Activated CD8-positive, alpha-beta memory T cell treated with anti-CD3 and anti-CD28 coated beads, Interleukin-2, amount 10 ng/mL, durations not matched to agents 7 days and 5 days (primary cell): Measurements from ENCODE around the gene AKNA. TPM values are rescaled to one million over a fixed set of nuclear protein-coding genes. Genes with fewer than 3 reads are reported as not detected.
A peak's percentile ranks its signal among the peaks of the same experiment; 100 is the strongest.

Source experiments
- ATAC-seq: fragments of 150-1000 bp; cut with Tn5 transposase; one replicate; pipeline ENCODE4 v1.10.0; 2021; ENCODE audit warnings: moderate library complexity
- CTCF ChIA-PET: fragments of 350-600 bp; sonication (Branson Sonifier 250); formaldehyde crosslinking; loops from one replicate; lab custom pipeline; 2021; ENCODE audit warnings: antibody characterized with exemption; lab: Charles Lee
- DNase-seq: peaks from one replicate; pipeline ENCODE4 v3.0.0-alpha.2; 2020
- H3K27ac Mint-ChIP-seq: one replicate; pipeline ENCODE4 v1.8.0; 2021; ENCODE audit warnings: mild to moderate bottlenecking, mixed read lengths
- H3K27me3 Mint-ChIP-seq: one replicate; pipeline ENCODE4 v1.8.0; 2021; ENCODE audit warnings: mixed read lengths
- H3K36me3 Mint-ChIP-seq: one replicate; pipeline ENCODE4 v1.8.0; 2021; ENCODE audit warnings: mild to moderate bottlenecking, mixed read lengths
- H3K4me1 Mint-ChIP-seq: one replicate; pipeline ENCODE4 v1.8.0; 2021; ENCODE audit warnings: mixed read lengths
- H3K4me3 Mint-ChIP-seq: one replicate; pipeline ENCODE4 v1.8.0; 2021; ENCODE audit warnings: mild to moderate bottlenecking, moderate library complexity, mixed read lengths
- H3K9me3 Mint-ChIP-seq: one replicate; pipeline ENCODE4 v1.8.0; 2022; ENCODE audit warnings: low read depth, mixed read lengths
- total RNA-seq, 2 experiments: library from RNA; stranded (reverse); gene quantifications; one replicate each; pipeline ENCODE4 v1.2.3, GENCODE V29; 2021

The AKNA gene
- total RNA-seq, 2 experiments from 2014 or later: 432 to 500 TPM

GRCh38 chr9:114388764-114389375 is 1.1 kb upstream of the AKNA start:
- Mint-ChIP-seq H3K4me1 (peaks cover 51% of the 10 kb centered on the region), H3K9me3 (no peaks in the 10 kb centered on the region), H3K27me3 (no peaks in the 10 kb centered on the region), H3K27ac (peak overlapping the region; percentile 96), H3K36me3 (peaks cover 75% of the 10 kb centered on the region), H3K4me3 (peak overlapping the region; percentile 100)
- CTCF ChIA-PET: interaction anchor here (0.8 to 10.8 kb wide), 10 partner anchors 7 to 204 kb away, joined by 3 to 135 read pairs (median 18); no protein-coding TSS in a partner anchor
- no peak for DNase-seq
- ATAC-seq: no peak

- DNase-seq: no peak
- Mint-ChIP-seq H3K9me3 (no peaks in the 10 kb centered on the region), H3K27me3 (no peaks in the 10 kb centered on the region), H3K4me1 (peaks cover 52% of the 10 kb centered on the region), H3K4me3 (peak overlapping the region; percentile 100), H3K36me3 (peaks cover 79% of the 10 kb centered on the region), H3K27ac (peak overlapping the region; percentile 96)
- CTCF ChIA-PET: interaction anchor here (0.7 to 10.8 kb wide), 13 partner anchors 8 to 303 kb away, joined by 3 to 135 read pairs (median 4); partner anchors contain the start of gene ATP6V1G1
- ATAC-seq: no peak
Measured at GRCh38 chr9:114388357-114388682, 538 bp upstream of the AKNA start.

GRCh38 chr9:114386886-114387679 is 699 bp downstream of the AKNA start:
- CTCF ChIA-PET: interaction anchor here (0.9 to 10.8 kb wide), 13 partner anchors 9 to 304 kb away, joined by 3 to 135 read pairs (median 5); partner anchors contain the start of gene ATP6V1G1
- peak overlapping the region; percentile 96 for H3K27ac Mint-ChIP-seq
- peaks cover 54% of the 10 kb centered on the region for H3K4me1 Mint-ChIP-seq
- H3K9me3 Mint-ChIP-seq: no peaks in the 10 kb centered on the region
- H3K27me3 Mint-ChIP-seq: no peaks in the 10 kb centered on the region
- peak overlapping the region; percentile 100 for H3K4me3 Mint-ChIP-seq
- H3K36me3 Mint-ChIP-seq: peaks cover 86% of the 10 kb centered on the region
- ATAC-seq (no peak), DNase-seq (no peak)

GRCh38 chr9:114386361-114386885 is 1.4 kb downstream of the AKNA start:
- H3K4me1 Mint-ChIP-seq: peaks cover 54% of the 10 kb centered on the region

GRCh38 chr9:114385397-114386181 is 2.2 kb downstream of the AKNA start:
- CTCF ChIA-PET: interaction anchor here (0.9 to 10.8 kb wide), 13 partner anchors 7 to 268 kb away, joined by 3 to 135 read pairs (median 7); no protein-coding TSS in a partner anchor
- Mint-ChIP-seq H3K36me3 (peaks cover 92% of the 10 kb centered on the region), H3K4me1 (peaks cover 52% of the 10 kb centered on the region), H3K9me3 (no peaks in the 10 kb centered on the region), H3K27me3 (no peaks in the 10 kb centered on the region), H3K4me3 (peak overlapping the region; percentile 100), H3K27ac (peak overlapping the region; percentile 96)
- peak; percentile 97 for DNase-seq
- peak; percentile 83 for ATAC-seq

More at GRCh38 chr9:114386361-114386885, 1.4 kb downstream of the AKNA start:
- H3K4me3 Mint-ChIP-seq: peak overlapping the region; percentile 100
- H3K36me3 Mint-ChIP-seq: peaks cover 89% of the 10 kb centered on the region
- H3K9me3 Mint-ChIP-seq: no peaks in the 10 kb centered on the region
- peak overlapping the region; percentile 96 for H3K27ac Mint-ChIP-seq
- CTCF ChIA-PET: interaction anchor here (0.9 to 10.8 kb wide), 11 partner anchors 10 to 206 kb away, joined by 3 to 135 read pairs (median 7); no protein-coding TSS in a partner anchor
- no peak for ATAC-seq
- H3K27me3 Mint-ChIP-seq: no peaks in the 10 kb centered on the region
- no peak for DNase-seq

GRCh38 chr9:114384836-114385396 is 2.9 kb downstream of the AKNA start:
- ATAC-seq (no peak), DNase-seq (no peak)
- Mint-ChIP-seq H3K9me3 (no peaks in the 10 kb centered on the region), H3K27me3 (no peaks in the 10 kb centered on the region), H3K27ac (peak overlapping the region; percentile 96), H3K4me1 (peaks cover 49% of the 10 kb centered on the region), H3K4me3 (peak overlapping the region; percentile 100), H3K36me3 (peaks cover 90% of the 10 kb centered on the region)
- CTCF ChIA-PET: interaction anchor here (0.9 to 10.8 kb wide), 14 partner anchors 8 to 269 kb away, joined by 3 to 135 read pairs (median 7); no protein-coding TSS in a partner anchor

- peak overlapping the region; percentile 100 for H3K4me3 Mint-ChIP-seq
- no peaks in the 10 kb centered on the region for H3K9me3 Mint-ChIP-seq
- peaks cover 49% of the 10 kb centered on the region for H3K4me1 Mint-ChIP-seq
- H3K36me3 Mint-ChIP-seq: peaks cover 89% of the 10 kb centered on the region
- CTCF ChIA-PET: interaction anchor here (1.3 to 10.8 kb wide), 9 partner anchors 8 to 269 kb away, joined by 3 to 135 read pairs (median 11); no protein-coding TSS in a partner anchor
- ATAC-seq (no peak), DNase-seq (no peak)
- no peaks in the 10 kb centered on the region for H3K27me3 Mint-ChIP-seq
- peak overlapping the region; percentile 96 for H3K27ac Mint-ChIP-seq
Measured at GRCh38 chr9:114384341-114384740, 3.4 kb downstream of the AKNA start.

GRCh38 chr9:114383521-114384231 is 4.1 kb downstream of the AKNA start:
- CTCF ChIA-PET: interaction anchor here (1.3 to 10.8 kb wide), 10 partner anchors 9 to 270 kb away, joined by 3 to 135 read pairs (median 11); partner anchors contain the start of gene WHRN
- Mint-ChIP-seq H3K36me3 (peaks cover 86% of the 10 kb centered on the region), H3K9me3 (no peaks in the 10 kb centered on the region), H3K4me3 (peak overlapping the region; percentile 100), H3K4me1 (peaks cover 49% of the 10 kb centered on the region), H3K27me3 (no peaks in the 10 kb centered on the region), H3K27ac (peak overlapping the region; percentile 96)
- DNase-seq (no peak), ATAC-seq (no peak)

GRCh38 chr9:114382699-114383520 is 4.9 kb downstream of the AKNA start:
- DNase-seq (peak; percentile 75), ATAC-seq (no peak)
- Mint-ChIP-seq H3K36me3 (peaks cover 87% of the 10 kb centered on the region), H3K9me3 (no peaks in the 10 kb centered on the region), H3K4me1 (peaks cover 53% of the 10 kb centered on the region), H3K27ac (peak overlapping the region; percentile 96), H3K27me3 (no peaks in the 10 kb centered on the region), H3K4me3 (peak overlapping the region; percentile 100)
- CTCF ChIA-PET: interaction anchor here (1.6 to 10.8 kb wide), 7 partner anchors 8 to 271 kb away, joined by 3 to 135 read pairs (median 11); partner anchors contain the start of gene WHRN

- Mint-ChIP-seq H3K36me3 (peaks cover 84% of the 10 kb centered on the region), H3K9me3 (no peaks in the 10 kb centered on the region), H3K4me1 (peaks cover 86% of the 10 kb centered on the region), H3K27me3 (no peaks in the 10 kb centered on the region), H3K4me3 (peak overlapping the region; percentile 16), H3K27ac (peak overlapping the region; percentile 71)
- DNase-seq (no peak), ATAC-seq (no peak)
- CTCF ChIA-PET: interaction anchor here (0.8 to 1.5 kb wide), 3 partner anchors 25 to 28 kb away, joined by 3 to 5 read pairs (median 4); no protein-coding TSS in a partner anchor
Measured at GRCh38 chr9:114378883-114379282, 8.9 kb downstream of the AKNA start.

- Mint-ChIP-seq H3K27ac (peak overlapping the region; percentile 71), H3K27me3 (no peaks in the 10 kb centered on the region), H3K4me3 (peak overlapping the region; percentile 6), H3K36me3 (peaks cover 80% of the 10 kb centered on the region), H3K4me1 (peaks cover 88% of the 10 kb centered on the region), H3K9me3 (no peaks in the 10 kb centered on the region)
- DNase-seq: no peak
- no peak for ATAC-seq
- CTCF ChIA-PET: interaction anchor here (1.0 to 1.7 kb wide), 3 partner anchors 9 to 17 kb away, joined by 3 to 4 read pairs (median 3); no protein-coding TSS in a partner anchor
Measured at GRCh38 chr9:114378016-114378415, 9.8 kb downstream of the AKNA start.
